ENCODE data around the gene COL5A1. TPM values are rescaled to one million over a fixed set of nuclear protein-coding genes. Genes with fewer than 3 reads are reported as not detected.

Gene COL5A1
- total RNA-seq, 2 donors from 2014 or later = 127 to 129 TPM

- Histone ChIP-seq H3K27me3 (replicated peaks; ENCODE audit: insufficient read depth) (no peaks in the 10 kb centered on the region), H3K9me3 (peaks cover 5% of the 10 kb centered on the region), H3K4me3 (no peak overlapping the region), H3K4me1 (ENCODE audit: control insufficient read depth in 1 of 2, low read depth in 2 of 2) (no peaks in the 10 kb centered on the region), H3K27ac (no peak overlapping the region), H3K36me3 (no peaks in the 10 kb centered on the region)
- DNase-seq (ENCODE audit: low spot score) = no peak
- no peak for TF ChIP-seq CTCF (IDR thresholded peaks at IDR 0.05)
- no peak for ATAC-seq (ENCODE audit: insufficient number of reproducible peaks, low FRiP score, low read depth)
Measured at GRCh38 chr9:134617246-134617645, 24.4 kb upstream of the COL5A1 start.

- DNase-seq (ENCODE audit: low spot score) (no peak), ATAC-seq (ENCODE audit: insufficient number of reproducible peaks, low FRiP score, low read depth) (no peak)
- Histone ChIP-seq H3K27ac (no peak overlapping the region), H3K4me3 (no peak overlapping the region), H3K27me3 (replicated peaks; ENCODE audit: insufficient read depth) (no peaks in the 10 kb centered on the region), H3K4me1 (ENCODE audit: control insufficient read depth in 1 of 2, low read depth in 2 of 2) (no peaks in the 10 kb centered on the region), H3K9me3 (no peaks in the 10 kb centered on the region), H3K36me3 (no peaks in the 10 kb centered on the region)
- TF ChIP-seq CTCF (IDR thresholded peaks at IDR 0.05) = no peak
Measured at GRCh38 chr9:134617836-134618162, 23.8 kb upstream of the COL5A1 start.

GRCh38 chr9:134618163-134618832, 23.3 kb upstream of the COL5A1 start:
- no peaks in the 10 kb centered on the region for H3K27me3 ChIP-seq (replicated peaks; ENCODE audit: insufficient read depth)
- H3K27ac ChIP-seq = no peak overlapping the region
- H3K36me3 ChIP-seq = no peaks in the 10 kb centered on the region
- TF ChIP-seq CTCF (IDR thresholded peaks at IDR 0.05) = no peak
- DNase-seq (ENCODE audit: low spot score) (no peak), ATAC-seq (ENCODE audit: insufficient number of reproducible peaks, low FRiP score, low read depth) (no peak)
- no peaks in the 10 kb centered on the region for H3K4me1 ChIP-seq (ENCODE audit: control insufficient read depth in 1 of 2, low read depth in 2 of 2)
- H3K4me3 ChIP-seq = no peak overlapping the region
- H3K9me3 ChIP-seq = no peaks in the 10 kb centered on the region

GRCh38 chr9:134618833-134619447, 22.7 kb upstream of the COL5A1 start:
- Histone ChIP-seq H3K4me1 (ENCODE audit: control insufficient read depth in 1 of 2, low read depth in 2 of 2) (no peaks in the 10 kb centered on the region), H3K27me3 (replicated peaks; ENCODE audit: insufficient read depth) (no peaks in the 10 kb centered on the region), H3K27ac (no peak overlapping the region), H3K36me3 (no peaks in the 10 kb centered on the region), H3K9me3 (no peaks in the 10 kb centered on the region), H3K4me3 (no peak overlapping the region)
- no peak for DNase-seq (ENCODE audit: low spot score)
- no peak for ATAC-seq (ENCODE audit: insufficient number of reproducible peaks, low FRiP score, low read depth)
- TF ChIP-seq CTCF (IDR thresholded peaks at IDR 0.05) = no peak

GRCh38 chr9:134619448-134619982, 22.1 kb upstream of the COL5A1 start:
- no peak for DNase-seq (ENCODE audit: low spot score)
- no peak for TF ChIP-seq CTCF (IDR thresholded peaks at IDR 0.05)
- no peaks in the 10 kb centered on the region for H3K36me3 ChIP-seq

More at GRCh38 chr9:134619448-134619982, 22.1 kb upstream of the COL5A1 start:
- H3K9me3 ChIP-seq = no peaks in the 10 kb centered on the region
- H3K4me3 ChIP-seq = no peak overlapping the region
- no peak for ATAC-seq (ENCODE audit: insufficient number of reproducible peaks, low FRiP score, low read depth)
- H3K27me3 ChIP-seq (replicated peaks; ENCODE audit: insufficient read depth) = no peaks in the 10 kb centered on the region
- H3K4me1 ChIP-seq (ENCODE audit: control insufficient read depth in 1 of 2, low read depth in 2 of 2) = no peaks in the 10 kb centered on the region
- H3K27ac ChIP-seq = no peak overlapping the region
